DMS53 treated with DMSO at 0.1 percent for 48 hours (cell line): Measurements from ENCODE around the gene MLST8.

Experiments used
- DNase-seq: peaks from one replicate; lab custom pipeline; 2025; ENCODE audit not compliant: unreplicated experiment; lab: John Stamatoyannopoulos, UW

MLST8 gene

GRCh38 chr16:2205104-2205966, at the start of gene MLST8:
MLST8 (plus strand) TSS chr16:2205454; CDS start chr16:2206086, 632 bp downstream.
- peak; percentile 54 for DNase-seq

GRCh38 chr16:2155977-2156848, 49.0 kb upstream of the MLST8 start:
- no peak for DNase-seq

DNA sequence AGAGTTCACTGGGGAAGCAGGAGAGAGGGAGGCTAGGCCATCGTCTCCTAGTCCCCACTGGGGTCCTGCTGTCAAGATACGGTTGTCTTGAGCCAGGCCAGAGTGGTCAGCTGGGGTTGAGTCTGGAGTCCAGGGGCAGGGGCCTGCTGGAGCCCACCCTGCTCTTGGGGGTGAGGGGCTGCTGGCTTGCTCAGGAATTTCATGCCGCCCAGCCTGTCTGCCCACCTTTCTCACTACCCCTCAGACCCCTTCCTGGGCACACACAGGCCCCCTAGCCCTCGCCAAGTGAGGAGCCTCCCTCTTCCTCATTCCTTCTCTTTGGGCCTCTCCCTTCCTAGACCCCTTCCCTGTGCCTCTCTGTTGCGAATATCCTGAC, 48.4 kb upstream of the MLST8 start:
- DNase-seq: no peak

DNA sequence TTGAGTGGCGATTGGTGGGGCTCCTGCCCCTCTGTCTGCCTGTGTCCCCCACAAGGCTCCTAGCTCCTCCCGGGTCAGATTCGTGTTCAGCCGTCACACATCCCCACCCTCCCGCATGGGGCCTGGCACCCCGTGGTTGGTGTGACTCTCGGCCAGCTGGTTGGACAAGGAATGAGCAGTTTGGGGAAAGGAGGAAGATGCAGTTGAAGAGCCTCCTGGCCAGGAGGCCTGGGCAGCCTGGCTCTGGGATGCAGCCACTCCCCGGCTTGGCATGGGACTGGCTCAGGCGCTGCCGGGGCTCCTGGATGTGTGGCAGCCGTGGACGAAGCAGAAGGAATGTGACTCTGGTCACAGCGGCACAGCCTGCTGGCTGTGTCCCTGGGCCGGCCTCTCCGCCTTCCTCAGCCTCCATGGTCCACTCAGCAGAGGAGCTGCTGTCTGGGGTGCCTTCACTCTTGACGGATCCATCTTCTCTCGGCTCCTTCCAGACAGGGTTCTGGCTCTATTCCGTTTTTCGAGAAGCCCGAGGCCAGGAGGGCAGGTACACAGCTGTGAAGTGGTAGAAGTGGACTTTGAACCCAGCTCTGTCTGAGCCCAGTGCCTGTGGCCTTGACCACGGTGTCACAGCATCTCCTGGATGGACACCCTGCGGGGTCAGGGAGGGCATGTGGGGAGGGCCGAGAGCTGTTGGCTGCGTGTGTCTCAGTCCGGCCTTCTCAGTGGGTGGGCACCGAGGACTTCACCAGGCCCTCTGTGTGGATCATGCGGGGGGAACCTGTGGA, 47.6 kb upstream of the MLST8 start:
- no peak for DNase-seq

DNA sequence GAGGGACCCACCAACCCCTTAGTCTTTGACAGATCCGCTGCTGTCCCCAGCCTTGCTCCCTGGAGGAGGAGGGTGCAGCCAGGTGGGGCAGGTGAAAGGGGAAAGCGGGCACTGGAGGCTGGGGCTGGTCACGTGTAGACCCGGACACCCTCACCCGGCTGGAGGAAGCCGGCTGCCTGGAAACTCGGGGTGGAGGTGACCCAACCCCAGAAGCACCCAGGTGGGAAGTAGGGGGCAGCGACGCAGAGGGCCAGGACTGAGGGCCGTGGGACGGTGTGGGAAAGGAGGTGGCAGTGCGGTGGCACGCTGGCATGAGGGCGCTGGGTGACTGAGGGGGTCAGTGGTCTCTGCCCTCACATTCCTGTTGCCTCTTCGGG, 47.0 kb upstream of the MLST8 start:
- no peak for DNase-seq

DNA sequence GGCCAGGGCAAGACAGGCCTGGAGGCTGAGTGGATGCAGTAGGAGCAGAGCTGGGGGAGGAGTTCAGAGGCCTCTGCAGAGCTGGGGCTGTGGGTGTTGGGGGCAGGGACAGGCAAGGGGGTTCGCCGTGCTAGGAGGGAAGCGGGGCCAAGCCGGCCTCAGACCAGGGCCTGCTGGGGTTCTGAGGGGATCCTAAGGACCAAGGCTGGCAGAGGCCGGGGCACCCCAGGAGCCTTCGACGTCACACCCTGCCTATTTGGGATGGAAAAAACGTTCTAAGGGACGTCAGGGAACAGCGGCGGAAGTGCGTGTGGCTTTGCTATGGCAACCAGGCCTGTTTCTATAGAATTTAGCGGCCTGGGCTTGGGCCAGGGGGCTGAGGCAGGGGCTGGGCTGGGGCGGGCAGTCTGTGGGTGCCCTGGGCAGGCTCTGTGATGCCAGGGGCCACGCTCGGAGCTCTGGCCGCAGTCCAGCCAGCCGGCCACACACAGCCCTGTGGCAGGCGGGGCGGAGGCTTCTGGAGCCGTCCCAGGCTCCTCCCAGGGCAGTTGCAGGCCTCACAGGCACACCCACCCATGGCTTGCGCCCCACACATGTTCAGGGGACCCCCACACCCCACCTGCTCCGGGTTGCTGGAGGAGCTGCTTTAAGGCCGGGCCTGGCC, 45.9 kb upstream of the MLST8 start:
- DNase-seq: no peak

- no peak for DNase-seq
Observed at GRCh38 chr16:2160915-2161551, 44.2 kb upstream of the MLST8 start.

- no peak for DNase-seq
Observed at GRCh38 chr16:2161911-2162310, 43.3 kb upstream of the MLST8 start.

- DNase-seq: no peak
Observed at GRCh38 chr16:2162676-2163118, 42.6 kb upstream of the MLST8 start.

- DNase-seq: no peak
Observed at GRCh38 chr16:2163211-2163881, 41.9 kb upstream of the MLST8 start.

DNA sequence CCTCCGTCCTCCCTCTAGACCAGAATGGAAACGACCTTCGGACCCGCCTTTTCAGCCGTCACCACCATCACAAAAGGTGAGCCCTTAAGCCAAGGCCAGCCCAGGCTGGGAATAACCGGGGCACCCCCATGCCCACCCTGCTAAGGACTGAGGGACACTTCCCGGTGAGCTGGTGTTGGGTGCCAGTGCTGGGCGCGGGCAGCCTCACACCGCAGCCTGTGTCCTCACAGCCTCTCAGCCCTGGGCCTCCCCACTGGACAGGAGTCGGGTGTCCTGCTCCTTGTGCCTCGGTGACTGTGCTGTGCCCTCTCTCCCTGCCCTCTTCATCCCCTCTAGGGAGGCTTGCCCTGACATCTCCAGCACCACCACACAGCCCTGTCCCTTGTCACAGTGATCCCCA, 39.4 kb upstream of the MLST8 start:
- DNase-seq: no peak

DNA sequence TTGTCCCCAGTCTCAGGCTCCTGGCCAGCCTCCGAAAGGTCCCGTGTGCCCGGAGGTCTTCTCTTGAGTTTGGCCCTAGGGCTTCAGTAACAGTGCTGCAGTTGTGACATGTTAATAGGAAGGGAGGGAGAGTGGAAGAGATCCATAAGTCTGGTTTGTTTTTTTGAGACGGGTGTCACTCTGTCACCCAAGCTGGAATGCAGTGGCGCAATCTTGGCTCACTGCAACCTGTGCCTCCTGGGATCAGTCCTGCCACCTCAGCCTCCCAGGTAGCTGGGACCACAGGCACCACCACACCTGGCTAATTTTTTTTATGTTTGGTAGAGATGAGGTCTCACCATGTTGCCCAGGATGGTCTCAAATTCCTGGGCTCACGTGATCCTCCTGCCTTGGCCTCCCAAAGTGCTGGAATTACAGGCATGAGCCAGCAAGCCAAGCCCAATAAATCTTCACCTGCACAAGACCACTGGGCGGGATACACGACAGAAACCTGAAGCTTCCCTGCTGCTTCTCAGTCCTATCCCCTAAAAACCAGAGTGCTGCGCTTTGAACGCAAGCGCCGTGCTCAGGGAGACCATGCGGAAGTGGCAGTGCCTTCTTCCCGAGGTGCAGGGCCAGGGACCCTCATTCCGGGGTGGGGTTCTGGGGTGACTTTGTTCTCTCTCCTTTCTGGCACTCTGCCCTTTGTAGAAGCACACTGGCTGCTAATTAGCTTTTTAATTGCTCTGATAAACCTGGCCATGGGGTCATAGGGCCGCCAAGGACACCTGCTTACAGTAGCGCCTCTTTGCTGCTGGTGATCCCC, 38.8 kb upstream of the MLST8 start:
- DNase-seq: no peak

- no peak for DNase-seq
Observed at GRCh38 chr16:2167068-2167638, 38.1 kb upstream of the MLST8 start.

DNA sequence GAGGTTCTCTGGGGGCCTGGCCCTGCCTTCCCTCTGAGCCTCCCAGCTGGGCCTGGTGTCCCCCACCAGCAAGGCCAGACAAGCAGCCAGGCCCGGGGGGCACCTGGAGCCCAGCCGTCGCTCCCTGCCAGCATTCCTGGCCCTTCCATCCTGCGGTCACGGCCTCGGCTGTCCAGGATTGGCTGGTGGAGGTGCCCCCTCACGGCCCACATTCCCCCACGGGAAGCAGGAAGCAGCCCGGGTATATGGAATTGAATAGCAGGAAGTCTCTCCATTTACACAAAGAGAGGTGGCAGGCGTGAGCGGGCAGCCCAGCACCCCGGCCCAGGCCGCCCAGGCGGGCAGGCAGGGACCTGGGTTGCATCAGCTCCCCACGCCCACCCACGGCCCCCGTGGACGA, 35.2 kb upstream of the MLST8 start:
- no peak for DNase-seq

DNA sequence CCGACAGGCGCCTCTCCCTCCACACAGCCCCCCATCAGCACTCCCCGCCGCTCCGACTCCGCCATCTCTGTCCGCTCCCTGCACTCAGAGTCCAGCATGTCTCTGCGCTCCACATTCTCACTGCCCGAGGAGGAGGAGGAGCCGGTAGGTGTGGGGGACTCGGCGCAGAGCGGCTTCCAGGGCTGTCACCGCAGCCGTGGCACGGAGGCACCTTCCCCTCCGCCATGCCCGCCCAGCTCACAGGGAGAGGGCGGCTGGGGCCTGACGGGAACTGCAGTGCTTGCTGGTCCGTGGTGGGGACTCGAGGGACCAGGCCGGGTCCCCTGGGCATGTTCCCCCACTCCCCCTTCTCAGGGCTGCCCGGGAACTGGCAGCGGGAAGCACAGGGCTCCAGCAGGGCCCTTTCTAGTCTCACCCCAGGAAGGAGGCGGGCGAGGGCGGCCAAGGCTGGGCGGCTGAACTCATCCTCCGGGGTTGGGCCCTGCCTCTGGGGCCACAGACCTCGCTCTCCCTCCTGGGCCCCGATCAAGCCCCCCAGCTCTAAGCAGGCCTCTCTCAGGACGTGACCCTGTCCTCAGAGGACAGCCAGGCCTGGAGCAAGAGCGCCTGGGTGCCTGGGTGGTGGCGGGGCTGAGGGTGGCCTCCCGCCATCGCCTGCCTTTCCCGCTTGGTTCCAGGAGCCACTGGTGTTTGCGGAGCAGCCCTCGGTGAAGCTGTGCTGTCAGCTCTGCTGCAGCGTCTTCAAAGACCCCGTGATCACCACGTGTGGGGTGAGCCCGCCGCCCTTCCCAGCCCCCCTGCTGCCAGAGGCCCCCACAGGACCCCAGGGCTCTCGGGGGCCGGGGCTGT, 34.4 kb upstream of the MLST8 start:
- no peak for DNase-seq

DNA sequence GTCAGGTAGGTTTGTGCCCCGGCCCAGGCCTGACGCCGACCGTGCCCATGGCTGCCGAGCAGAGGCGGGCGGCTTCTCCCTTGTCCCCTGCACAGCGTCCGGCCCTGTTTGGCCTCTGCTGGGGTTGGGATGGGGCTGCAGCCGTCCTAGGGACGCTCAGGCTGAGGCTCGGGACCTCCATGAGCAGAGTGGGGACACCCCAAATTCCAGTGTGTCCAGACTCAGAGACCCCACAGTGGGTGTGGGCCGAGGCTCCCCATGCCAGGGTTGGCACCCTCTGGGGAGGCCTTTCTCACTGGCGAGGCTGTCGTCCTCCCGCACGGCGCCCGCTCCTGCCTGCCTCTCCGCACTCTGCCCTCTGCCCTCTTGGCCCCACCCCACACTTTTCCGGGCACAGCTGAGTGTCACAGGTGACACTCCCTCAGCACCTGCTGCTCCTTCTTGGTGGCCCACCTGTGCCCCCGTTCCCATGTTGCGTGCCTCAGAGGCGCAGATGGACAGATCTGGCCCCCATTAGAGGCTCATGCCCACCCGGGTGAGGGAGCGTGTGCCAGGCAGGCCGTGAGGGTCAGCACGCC, 33.6 kb upstream of the MLST8 start:
- DNase-seq: no peak

- no peak for DNase-seq
Observed at GRCh38 chr16:2172688-2173335, 32.4 kb upstream of the MLST8 start.
